ENCODE measurements around the gene FMN2. TPM values are rescaled to one million over a fixed set of nuclear protein-coding genes. Genes with fewer than 3 reads are reported as not detected.

Gene FMN2
- total and polyA plus RNA-seq, 9 donors = 0.60 to 10.1 (median 2.5) TPM

GRCh38 chr1:240241278-240241677 is 149.6 kb downstream of the FMN2 start:
- intact Hi-C loops (cut with DNase I) = no loop called here
- TF ChIP-seq EP300 (IDR thresholded peaks at IDR 0.05) = no peak
- TF ChIP-seq, protein P1, sequence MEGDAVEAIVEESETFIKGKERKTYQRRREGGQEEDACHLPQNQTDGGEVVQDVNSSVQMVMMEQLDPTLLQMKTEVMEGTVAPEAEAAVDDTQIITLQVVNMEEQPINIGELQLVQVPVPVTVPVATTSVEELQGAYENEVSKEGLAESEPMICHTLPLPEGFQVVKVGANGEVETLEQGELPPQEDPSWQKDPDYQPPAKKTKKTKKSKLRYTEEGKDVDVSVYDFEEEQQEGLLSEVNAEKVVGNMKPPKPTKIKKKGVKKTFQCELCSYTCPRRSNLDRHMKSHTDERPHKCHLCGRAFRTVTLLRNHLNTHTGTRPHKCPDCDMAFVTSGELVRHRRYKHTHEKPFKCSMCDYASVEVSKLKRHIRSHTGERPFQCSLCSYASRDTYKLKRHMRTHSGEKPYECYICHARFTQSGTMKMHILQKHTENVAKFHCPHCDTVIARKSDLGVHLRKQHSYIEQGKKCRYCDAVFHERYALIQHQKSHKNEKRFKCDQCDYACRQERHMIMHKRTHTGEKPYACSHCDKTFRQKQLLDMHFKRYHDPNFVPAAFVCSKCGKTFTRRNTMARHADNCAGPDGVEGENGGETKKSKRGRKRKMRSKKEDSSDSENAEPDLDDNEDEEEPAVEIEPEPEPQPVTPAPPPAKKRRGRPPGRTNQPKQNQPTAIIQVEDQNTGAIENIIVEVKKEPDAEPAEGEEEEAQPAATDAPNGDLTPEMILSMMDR (IDR thresholded peaks at IDR 0.05) = no peak
- no peak for TF ChIP-seq POLR2A (IDR thresholded peaks at IDR 0.05)
- Histone ChIP-seq H3K27me3 (no peaks in the 10 kb centered on the region), H3K9me3 (no peaks in the 10 kb centered on the region), H3K4me3 (no peak overlapping the region), H3K4me1 (ENCODE audit: insufficient read depth) (no peaks in the 10 kb centered on the region), H3K36me3 (no peaks in the 10 kb centered on the region), H3K27ac (no peak overlapping the region)
- 64 to 87% (median 76%) methylated on average over 3 of the region's 3 CpGs for WGBS, 3 donors
- no peak for DNase-seq

DNA sequence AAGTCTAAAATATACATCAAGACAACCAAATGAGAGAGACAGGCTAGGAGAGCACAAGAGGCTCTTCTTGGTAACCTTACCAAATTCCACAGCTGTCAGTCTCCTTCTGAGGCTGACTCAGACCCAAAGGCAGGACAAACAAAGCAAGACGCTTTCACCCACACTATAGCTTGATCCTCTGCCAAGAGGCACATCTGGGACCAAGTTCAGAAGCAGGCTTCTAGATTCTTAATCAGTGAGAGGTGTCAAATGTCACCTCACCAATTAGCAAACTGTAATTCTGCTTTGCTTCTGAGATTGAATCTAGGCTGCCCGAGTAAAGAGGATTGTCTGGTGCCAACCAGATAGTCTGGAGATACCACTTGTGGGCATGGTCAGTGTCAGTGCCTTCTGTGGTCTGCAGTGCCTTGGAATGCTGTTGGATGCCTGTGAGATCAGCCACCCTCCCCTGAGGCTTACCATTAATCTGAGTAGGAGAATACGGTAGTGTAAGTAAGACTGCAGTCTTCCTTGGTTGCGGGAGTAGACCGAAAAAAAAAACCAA is 151.0 kb downstream of the FMN2 start:
- H3K4me3 ChIP-seq = no peak overlapping the region
- no peak for DNase-seq
- H3K27ac ChIP-seq = no peak overlapping the region
- WGBS, 3 donors = 52 to 71% (median 67%) methylated on average over 5 of the region's 5 CpGs
- no peak for TF ChIP-seq EP300 (IDR thresholded peaks at IDR 0.05)
- TF ChIP-seq, protein P1 (IDR thresholded peaks at IDR 0.05) = no peak
- TF ChIP-seq POLR2A (IDR thresholded peaks at IDR 0.05) = no peak
- H3K9me3 ChIP-seq = no peaks in the 10 kb centered on the region
- intact Hi-C loops (cut with DNase I) = no loop called here
- H3K4me1 ChIP-seq (ENCODE audit: insufficient read depth) = no peaks in the 10 kb centered on the region
- no peaks in the 10 kb centered on the region for H3K27me3 ChIP-seq
- H3K36me3 ChIP-seq = no peaks in the 10 kb centered on the region

- H3K4me3 ChIP-seq = no peak overlapping the region
- intact Hi-C loops (cut with DNase I) = loop anchor here in 1 of 4 donors (1.0 kb wide), 1 partner anchor 26 kb away; no protein-coding TSS in a partner anchor
- WGBS, 3 donors = 89 to 94% (median 91%) methylated on average over 3 of the region's 3 CpGs
- H3K4me1 ChIP-seq (ENCODE audit: insufficient read depth) = no peaks in the 10 kb centered on the region
- no peak overlapping the region for H3K27ac ChIP-seq
- DNase-seq = no peak
- TF ChIP-seq, protein P1 (IDR thresholded peaks at IDR 0.05) = no peak
- TF ChIP-seq POLR2A (IDR thresholded peaks at IDR 0.05) (no peak), EP300 (IDR thresholded peaks at IDR 0.05) (no peak)
- H3K27me3 ChIP-seq = no peaks in the 10 kb centered on the region
- H3K36me3 ChIP-seq = no peaks in the 10 kb centered on the region
- H3K9me3 ChIP-seq = no peaks in the 10 kb centered on the region
These were observed 153.4 kb downstream of the FMN2 start for GRCh38 chr1:240244968-240245628.

DNA sequence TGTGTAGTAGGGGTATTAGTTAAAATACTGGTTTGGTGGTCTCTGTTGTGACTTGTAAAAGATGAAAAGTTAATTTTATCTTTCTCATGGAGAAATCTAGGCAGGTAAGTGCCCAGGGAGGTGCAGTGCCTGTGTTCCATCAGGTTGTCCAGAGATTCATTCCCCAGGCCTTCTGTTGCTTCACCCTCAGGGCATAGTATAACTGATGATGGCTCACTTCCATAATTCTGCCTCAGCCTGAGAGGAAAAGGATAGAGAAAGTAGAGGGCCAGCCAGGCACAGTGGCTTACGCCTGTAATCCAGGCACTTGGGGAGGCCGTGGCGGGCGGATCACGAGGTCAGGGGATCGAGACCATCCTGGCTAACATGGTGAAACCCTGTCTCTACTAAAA is 153.9 kb downstream of the FMN2 start:
- DNase-seq = no peak
- Histone ChIP-seq H3K27me3 (no peaks in the 10 kb centered on the region), H3K4me1 (ENCODE audit: insufficient read depth) (no peaks in the 10 kb centered on the region), H3K9me3 (no peaks in the 10 kb centered on the region), H3K4me3 (no peak overlapping the region), H3K27ac (no peak overlapping the region), H3K36me3 (no peaks in the 10 kb centered on the region)
- TF ChIP-seq, protein P1 (IDR thresholded peaks at IDR 0.05) = no peak
- no peak for TF ChIP-seq EP300 (IDR thresholded peaks at IDR 0.05)
- TF ChIP-seq POLR2A (IDR thresholded peaks at IDR 0.05) = no peak
- 93 to 98% (median 95%) methylated on average over 6 of the region's 6 CpGs for WGBS, 3 donors
- intact Hi-C loops (cut with DNase I) = no loop called here
